ENCODE data around the gene CLCN7.

The CLCN7 gene

DNA sequence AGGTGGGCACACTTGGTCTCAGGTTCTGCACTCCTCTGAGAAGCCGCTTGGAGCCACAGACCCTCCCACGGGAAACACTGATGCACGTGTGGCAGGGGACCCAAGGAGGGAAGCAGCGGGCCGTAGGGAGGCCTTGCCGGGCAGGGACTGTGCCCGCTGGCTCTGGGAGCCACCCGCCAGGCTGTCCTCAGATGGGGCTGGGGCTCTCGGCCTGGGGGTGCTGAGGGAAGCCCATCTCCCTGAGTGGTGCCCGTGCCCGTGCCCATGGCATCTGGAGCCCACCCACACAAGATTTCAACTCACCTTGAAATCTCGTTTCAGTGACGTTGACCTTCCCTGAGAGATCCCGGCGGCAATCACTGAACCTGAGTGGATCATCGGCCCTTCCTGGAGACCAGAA lies 17.9 kb downstream of the CLCN7 start:
- no peak for DNase-seq
- Histone ChIP-seq H3K79me1 (ENCODE audit: low read length) (no peaks in the 10 kb centered on the region), H3K23ac (ENCODE audit: low read length) (no peak overlapping the region), H3K4me1 (ENCODE audit: control insufficient read depth, low read depth, low read length) (no peaks in the 10 kb centered on the region), H3K36me3 (ENCODE audit: control insufficient read depth, insufficient read depth, low read length) (no peaks in the 10 kb centered on the region), H3K9ac (ENCODE audit: low read length) (no peak overlapping the region), H3K18ac (ENCODE audit: low read length) (no peak overlapping the region), H3K27me3 (ENCODE audit: insufficient read depth, low read length, poor library complexity) (no peaks in the 10 kb centered on the region), H3K56ac (ENCODE audit: low read length) (no peak overlapping the region), H3K4ac (ENCODE audit: low read depth, low read length) (no peak overlapping the region), H3K79me2 (ENCODE audit: control insufficient read depth, insufficient read depth, low read length) (no peaks in the 10 kb centered on the region), H4K8ac (ENCODE audit: low read depth, low read length) (no peak overlapping the region), H3K4me2 (ENCODE audit: low read length) (no peak overlapping the region), H3K27ac (ENCODE audit: low read depth, low read length) (no peak overlapping the region), H2BK120ac (ENCODE audit: low read depth, low read length) (no peak overlapping the region), H3K4me3 (ENCODE audit: low read length) (no peak overlapping the region), H2BK15ac (replicated peaks; ENCODE audit: low read depth) (no peak overlapping the region), H4K5ac (ENCODE audit: low read length) (no peak overlapping the region), H2AK5ac (ENCODE audit: low read length) (no peak overlapping the region), H2BK5ac (ENCODE audit: low read length) (no peak overlapping the region)
- WGBS (ENCODE audit: extremely low coverage, insufficient coverage, low lambda C conversion rate) = no CpG with 5 or more reads among the region's 16 CpGs

DNA sequence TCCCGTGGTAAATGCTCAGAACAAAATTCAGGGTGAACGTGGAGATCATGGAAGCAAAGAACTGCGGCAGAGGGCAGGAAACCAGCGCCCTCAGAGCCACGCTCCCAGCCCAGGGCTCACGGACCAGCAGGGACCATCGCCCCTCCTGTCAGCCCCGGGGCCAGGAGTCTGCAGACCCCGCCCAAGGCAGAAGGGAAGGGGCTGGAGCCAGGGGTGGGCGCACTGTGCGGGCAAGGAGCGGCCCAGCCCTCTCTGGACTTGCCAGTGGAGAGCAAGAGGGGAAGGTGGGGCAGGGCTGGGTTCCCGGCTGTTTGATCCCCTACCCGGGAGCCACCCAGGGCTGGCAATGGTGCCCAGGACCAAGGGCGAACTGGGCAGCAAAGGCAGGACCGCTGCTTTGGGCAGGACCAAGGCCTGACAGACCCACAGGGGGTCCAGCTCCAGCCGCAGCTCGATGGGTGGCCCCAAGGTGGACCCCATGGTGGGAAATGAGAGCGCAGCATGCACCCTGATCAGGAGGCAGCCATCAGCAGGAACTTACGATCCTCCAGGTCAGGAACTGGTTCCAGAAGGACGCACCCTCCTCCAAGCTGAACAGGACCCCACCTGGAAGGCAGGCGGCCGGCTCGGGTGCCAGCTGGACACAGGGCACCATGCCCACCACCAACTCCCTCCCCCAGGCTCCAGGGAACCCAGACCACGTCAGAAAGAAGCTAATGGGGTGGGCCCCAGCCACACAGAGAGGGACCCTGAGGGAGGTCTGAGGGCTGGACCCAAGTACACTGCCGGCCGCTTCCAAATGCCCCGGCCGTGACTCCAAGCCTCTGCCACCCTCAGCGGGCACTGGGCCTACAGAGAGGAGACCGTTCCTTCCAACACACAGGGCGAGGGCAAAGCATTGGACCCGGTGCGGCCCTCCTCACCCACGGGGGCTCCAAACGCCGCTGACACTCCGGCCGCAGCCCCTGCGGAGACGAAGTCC lies 19.3 kb downstream of the CLCN7 start:
- H2BK5ac ChIP-seq (ENCODE audit: low read length) = no peak overlapping the region
- no peaks in the 10 kb centered on the region for H3K79me2 ChIP-seq (ENCODE audit: control insufficient read depth, insufficient read depth, low read length)
- WGBS (ENCODE audit: extremely low coverage, insufficient coverage, low lambda C conversion rate) = no CpG with 5 or more reads among the region's 41 CpGs

GRCh38 chr16:1454561-1454960 lies 20.3 kb downstream of the CLCN7 start:
- peaks cover 3% of the 10 kb centered on the region for H3K36me3 ChIP-seq (ENCODE audit: control insufficient read depth, insufficient read depth, low read length)
- no peak overlapping the region for H3K4ac ChIP-seq (ENCODE audit: low read depth, low read length)

More for the DNA sequence above, 19.3 kb downstream of the CLCN7 start:
- H3K79me1 ChIP-seq (ENCODE audit: low read length) = no peaks in the 10 kb centered on the region
- no peak overlapping the region for H3K4me2 ChIP-seq (ENCODE audit: low read length)
- no peak overlapping the region for H2AK5ac ChIP-seq (ENCODE audit: low read length)
- no peak overlapping the region for H2BK15ac ChIP-seq (replicated peaks; ENCODE audit: low read depth)
- no peak overlapping the region for H3K9ac ChIP-seq (ENCODE audit: low read length)
- no peak overlapping the region for H3K23ac ChIP-seq (ENCODE audit: low read length)
- no peaks in the 10 kb centered on the region for H3K4me1 ChIP-seq (ENCODE audit: control insufficient read depth, low read depth, low read length)
- no peak overlapping the region for H4K8ac ChIP-seq (ENCODE audit: low read depth, low read length)
- no peak overlapping the region for H3K4me3 ChIP-seq (ENCODE audit: low read length)
- no peaks in the 10 kb centered on the region for H3K27me3 ChIP-seq (ENCODE audit: insufficient read depth, low read length, poor library complexity)
- no peak for DNase-seq
- H4K5ac ChIP-seq (ENCODE audit: low read length) = no peak overlapping the region
- H3K27ac ChIP-seq (ENCODE audit: low read depth, low read length) = no peak overlapping the region
- H3K18ac ChIP-seq (ENCODE audit: low read length) = no peak overlapping the region
- no peak overlapping the region for H3K4ac ChIP-seq (ENCODE audit: low read depth, low read length)
- no peak overlapping the region for H3K56ac ChIP-seq (ENCODE audit: low read length)
- peaks cover 3% of the 10 kb centered on the region for H3K36me3 ChIP-seq (ENCODE audit: control insufficient read depth, insufficient read depth, low read length)
- H2BK120ac ChIP-seq (ENCODE audit: low read depth, low read length) = no peak overlapping the region

DNA sequence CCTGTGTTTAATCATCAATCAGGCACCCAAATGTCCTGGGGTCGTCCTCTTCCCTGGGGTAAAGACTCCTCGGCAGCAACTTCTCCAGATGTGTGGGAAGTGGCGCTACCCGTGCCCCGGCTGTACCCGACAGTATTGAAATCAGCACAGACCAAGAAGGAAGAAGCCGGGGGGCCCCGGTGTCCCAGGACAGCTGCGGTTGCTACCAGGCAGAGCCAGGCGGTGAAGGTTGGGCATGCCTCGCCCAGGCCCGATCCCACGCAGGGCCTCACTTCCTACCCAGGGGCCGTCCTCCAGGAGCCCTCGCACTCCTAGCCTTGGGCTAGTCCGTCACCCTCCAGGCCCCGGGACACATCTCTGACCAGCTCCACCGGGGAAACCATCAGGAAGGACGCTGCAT lies 21.5 kb downstream of the CLCN7 start:
- no peak overlapping the region for H3K27ac ChIP-seq (ENCODE audit: low read depth, low read length)
- H3K56ac ChIP-seq (ENCODE audit: low read length) = no peak overlapping the region
- no peaks in the 10 kb centered on the region for H3K27me3 ChIP-seq (ENCODE audit: insufficient read depth, low read length, poor library complexity)
- no peak overlapping the region for H3K18ac ChIP-seq (ENCODE audit: low read length)
- H3K4me1 ChIP-seq (ENCODE audit: control insufficient read depth, low read depth, low read length) = no peaks in the 10 kb centered on the region
- no peak for DNase-seq
- no peaks in the 10 kb centered on the region for H3K79me1 ChIP-seq (ENCODE audit: low read length)
- no peak overlapping the region for H3K9ac ChIP-seq (ENCODE audit: low read length)
- WGBS (ENCODE audit: extremely low coverage, insufficient coverage, low lambda C conversion rate) = no CpG with 5 or more reads among the region's 19 CpGs
- no peak overlapping the region for H4K8ac ChIP-seq (ENCODE audit: low read depth, low read length)
- no peaks in the 10 kb centered on the region for H3K79me2 ChIP-seq (ENCODE audit: control insufficient read depth, insufficient read depth, low read length)
- H3K4me2 ChIP-seq (ENCODE audit: low read length) = no peak overlapping the region
- H3K23ac ChIP-seq (ENCODE audit: low read length) = no peak overlapping the region
- no peak overlapping the region for H2AK5ac ChIP-seq (ENCODE audit: low read length)
- H3K36me3 ChIP-seq (ENCODE audit: control insufficient read depth, insufficient read depth, low read length) = peaks cover 3% of the 10 kb centered on the region
- no peak overlapping the region for H2BK15ac ChIP-seq (replicated peaks; ENCODE audit: low read depth)
- H4K5ac ChIP-seq (ENCODE audit: low read length) = no peak overlapping the region
- H2BK120ac ChIP-seq (ENCODE audit: low read depth, low read length) = no peak overlapping the region
- H3K4me3 ChIP-seq (ENCODE audit: low read length) = no peak overlapping the region
- no peak overlapping the region for H3K4ac ChIP-seq (ENCODE audit: low read depth, low read length)
- no peak overlapping the region for H2BK5ac ChIP-seq (ENCODE audit: low read length)

More at GRCh38 chr16:1454561-1454960, 20.3 kb downstream of the CLCN7 start:
- no peak overlapping the region for H3K18ac ChIP-seq (ENCODE audit: low read length)
- no peak overlapping the region for H3K56ac ChIP-seq (ENCODE audit: low read length)
- H4K5ac ChIP-seq (ENCODE audit: low read length) = no peak overlapping the region
- no peaks in the 10 kb centered on the region for H3K27me3 ChIP-seq (ENCODE audit: insufficient read depth, low read length, poor library complexity)
- no peak overlapping the region for H2BK15ac ChIP-seq (replicated peaks; ENCODE audit: low read depth)
- no peaks in the 10 kb centered on the region for H3K4me1 ChIP-seq (ENCODE audit: control insufficient read depth, low read depth, low read length)
- no CpG with 5 or more reads among the region's 17 CpGs for WGBS (ENCODE audit: extremely low coverage, insufficient coverage, low lambda C conversion rate)
- no peak overlapping the region for H3K23ac ChIP-seq (ENCODE audit: low read length)
- no peak overlapping the region for H4K8ac ChIP-seq (ENCODE audit: low read depth, low read length)
- H2AK5ac ChIP-seq (ENCODE audit: low read length) = no peak overlapping the region
- no peak overlapping the region for H3K4me2 ChIP-seq (ENCODE audit: low read length)
- no peak overlapping the region for H3K4me3 ChIP-seq (ENCODE audit: low read length)
- DNase-seq = no peak
- no peak overlapping the region for H3K9ac ChIP-seq (ENCODE audit: low read length)
- H2BK120ac ChIP-seq (ENCODE audit: low read depth, low read length) = no peak overlapping the region
- no peaks in the 10 kb centered on the region for H3K79me1 ChIP-seq (ENCODE audit: low read length)
- H2BK5ac ChIP-seq (ENCODE audit: low read length) = no peak overlapping the region
- H3K27ac ChIP-seq (ENCODE audit: low read depth, low read length) = no peak overlapping the region
- H3K79me2 ChIP-seq (ENCODE audit: control insufficient read depth, insufficient read depth, low read length) = no peaks in the 10 kb centered on the region

DNA sequence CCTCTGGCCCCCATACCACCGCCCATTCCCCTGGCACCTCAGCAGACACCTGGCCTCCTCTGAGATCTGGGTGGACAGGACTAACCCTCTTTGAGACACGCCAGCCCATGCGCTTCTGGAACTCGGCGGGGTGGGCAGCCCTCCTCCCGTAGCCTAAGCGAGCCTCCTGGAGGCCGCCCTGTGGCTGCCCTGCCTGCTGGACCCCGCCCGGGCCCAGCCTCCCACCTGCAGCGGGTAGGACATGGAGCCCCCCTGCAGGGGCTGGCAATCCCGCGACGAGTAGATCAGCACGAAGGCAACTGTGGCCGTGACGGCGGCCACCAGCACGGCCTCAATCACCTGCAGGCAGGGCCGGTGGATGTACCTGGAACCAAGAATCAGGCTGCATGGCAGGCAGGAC lies 22.3 kb downstream of the CLCN7 start:
- H2BK5ac ChIP-seq (ENCODE audit: low read length) = no peak overlapping the region
- H3K79me1 ChIP-seq (ENCODE audit: low read length) = no peaks in the 10 kb centered on the region
- H2BK120ac ChIP-seq (ENCODE audit: low read depth, low read length) = no peak overlapping the region
- no peak overlapping the region for H3K23ac ChIP-seq (ENCODE audit: low read length)
- H4K8ac ChIP-seq (ENCODE audit: low read depth, low read length) = no peak overlapping the region
- H3K27ac ChIP-seq (ENCODE audit: low read depth, low read length) = no peak overlapping the region
- no peak overlapping the region for H3K9ac ChIP-seq (ENCODE audit: low read length)
- H3K56ac ChIP-seq (ENCODE audit: low read length) = no peak overlapping the region
- no peak overlapping the region for H3K4me2 ChIP-seq (ENCODE audit: low read length)
- H3K4me3 ChIP-seq (ENCODE audit: low read length) = no peak overlapping the region
- H3K18ac ChIP-seq (ENCODE audit: low read length) = no peak overlapping the region
- no peaks in the 10 kb centered on the region for H3K4me1 ChIP-seq (ENCODE audit: control insufficient read depth, low read depth, low read length)
- no peak for DNase-seq
- H2AK5ac ChIP-seq (ENCODE audit: low read length) = no peak overlapping the region
- H4K5ac ChIP-seq (ENCODE audit: low read length) = no peak overlapping the region
- H3K4ac ChIP-seq (ENCODE audit: low read depth, low read length) = no peak overlapping the region
- no CpG with 5 or more reads among the region's 20 CpGs for WGBS (ENCODE audit: extremely low coverage, insufficient coverage, low lambda C conversion rate)
- H2BK15ac ChIP-seq (replicated peaks; ENCODE audit: low read depth) = no peak overlapping the region
- H3K79me2 ChIP-seq (ENCODE audit: control insufficient read depth, insufficient read depth, low read length) = no peaks in the 10 kb centered on the region
- H3K36me3 ChIP-seq (ENCODE audit: control insufficient read depth, insufficient read depth, low read length) = peaks cover 3% of the 10 kb centered on the region
- no peaks in the 10 kb centered on the region for H3K27me3 ChIP-seq (ENCODE audit: insufficient read depth, low read length, poor library complexity)
